VCaP (cell line): ENCODE measurements around the gene MAP3K20.
A peak's percentile ranks its signal among the peaks of the same experiment; 100 is the strongest.

Experiments used
- H3K27ac ChIP-seq: fragments of 450-650 bp; 2 replicates; pipeline ENCODE4 v1.5.1; 2017
- TF ChIP-seq, protein P1 (sequence below): fragments of 450-650 bp; conservative IDR thresholded peaks from 2 replicates; pipeline ENCODE4 v1.5.1; 2017; ENCODE audit warnings: mild to moderate bottlenecking, moderate library complexity

MAP3K20 gene

DNA sequence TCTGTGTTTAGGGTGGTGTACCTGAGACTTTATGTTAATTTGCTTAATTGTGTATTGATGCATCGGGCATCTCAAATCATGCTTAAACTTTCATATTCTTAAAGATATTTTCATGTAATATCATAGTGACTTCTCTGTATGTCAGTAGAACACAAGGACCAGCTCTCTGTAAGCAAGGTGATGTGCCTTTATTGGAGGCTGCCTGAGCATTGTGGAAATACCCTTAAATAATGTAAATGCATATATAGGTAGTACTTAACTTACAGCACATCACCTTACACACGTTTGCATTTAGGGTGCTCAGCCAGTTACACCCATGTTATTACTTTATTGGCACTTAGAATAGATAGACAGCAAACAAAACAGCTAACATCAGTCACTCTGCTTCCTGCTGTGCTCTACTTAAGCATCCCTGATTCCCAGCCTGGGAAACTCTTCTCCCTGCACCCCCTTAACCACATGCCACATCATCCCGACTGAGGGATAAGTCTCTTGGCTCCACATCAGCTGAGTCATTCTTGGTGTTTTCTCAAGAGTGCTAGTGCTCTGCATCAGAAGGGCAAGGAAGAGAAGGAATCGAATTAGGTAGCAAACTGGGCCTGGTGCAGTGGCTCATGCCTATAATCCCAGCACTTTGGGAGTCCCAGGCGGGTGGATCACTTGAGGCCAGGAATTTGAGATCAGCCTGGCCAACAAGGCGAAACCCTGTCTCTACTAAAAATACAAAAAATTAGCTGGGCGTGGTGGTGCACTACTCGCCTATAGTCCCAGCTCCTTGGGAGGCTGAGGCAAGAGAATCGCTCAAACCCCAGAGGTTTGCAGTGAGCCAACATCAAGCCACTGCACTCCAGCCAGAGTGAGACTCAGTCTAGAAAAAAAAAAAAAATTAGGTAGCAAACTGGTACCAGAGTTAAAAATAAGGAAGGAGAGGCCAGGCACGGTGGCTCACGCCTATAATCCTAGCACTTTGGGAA is 108.7 kb downstream of the MAP3K20 start:
- TF ChIP-seq, protein P1, sequence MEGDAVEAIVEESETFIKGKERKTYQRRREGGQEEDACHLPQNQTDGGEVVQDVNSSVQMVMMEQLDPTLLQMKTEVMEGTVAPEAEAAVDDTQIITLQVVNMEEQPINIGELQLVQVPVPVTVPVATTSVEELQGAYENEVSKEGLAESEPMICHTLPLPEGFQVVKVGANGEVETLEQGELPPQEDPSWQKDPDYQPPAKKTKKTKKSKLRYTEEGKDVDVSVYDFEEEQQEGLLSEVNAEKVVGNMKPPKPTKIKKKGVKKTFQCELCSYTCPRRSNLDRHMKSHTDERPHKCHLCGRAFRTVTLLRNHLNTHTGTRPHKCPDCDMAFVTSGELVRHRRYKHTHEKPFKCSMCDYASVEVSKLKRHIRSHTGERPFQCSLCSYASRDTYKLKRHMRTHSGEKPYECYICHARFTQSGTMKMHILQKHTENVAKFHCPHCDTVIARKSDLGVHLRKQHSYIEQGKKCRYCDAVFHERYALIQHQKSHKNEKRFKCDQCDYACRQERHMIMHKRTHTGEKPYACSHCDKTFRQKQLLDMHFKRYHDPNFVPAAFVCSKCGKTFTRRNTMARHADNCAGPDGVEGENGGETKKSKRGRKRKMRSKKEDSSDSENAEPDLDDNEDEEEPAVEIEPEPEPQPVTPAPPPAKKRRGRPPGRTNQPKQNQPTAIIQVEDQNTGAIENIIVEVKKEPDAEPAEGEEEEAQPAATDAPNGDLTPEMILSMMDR, result no peak
- H3K27ac ChIP-seq, result no peak overlapping the region

DNA sequence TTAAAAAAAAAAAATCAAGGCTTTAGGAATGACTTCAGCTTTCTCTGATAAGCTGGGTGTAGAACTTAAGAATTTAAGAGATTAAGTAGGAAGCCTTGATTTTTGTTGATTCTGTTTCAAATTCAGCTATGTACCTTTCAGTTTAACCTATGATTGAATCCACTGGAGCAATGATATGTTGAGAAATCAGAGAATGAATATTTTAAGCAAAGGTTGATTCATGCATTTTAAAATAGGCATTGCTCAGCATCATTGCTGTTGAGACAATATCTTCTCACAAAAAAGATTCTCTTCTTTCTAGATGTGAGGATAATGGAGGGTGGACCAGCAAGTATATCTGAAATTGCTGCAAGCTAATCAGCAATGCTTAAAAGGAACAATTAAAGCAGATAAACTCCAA is 109.8 kb downstream of the MAP3K20 start:
- H3K27ac ChIP-seq, result no peak overlapping the region

DNA sequence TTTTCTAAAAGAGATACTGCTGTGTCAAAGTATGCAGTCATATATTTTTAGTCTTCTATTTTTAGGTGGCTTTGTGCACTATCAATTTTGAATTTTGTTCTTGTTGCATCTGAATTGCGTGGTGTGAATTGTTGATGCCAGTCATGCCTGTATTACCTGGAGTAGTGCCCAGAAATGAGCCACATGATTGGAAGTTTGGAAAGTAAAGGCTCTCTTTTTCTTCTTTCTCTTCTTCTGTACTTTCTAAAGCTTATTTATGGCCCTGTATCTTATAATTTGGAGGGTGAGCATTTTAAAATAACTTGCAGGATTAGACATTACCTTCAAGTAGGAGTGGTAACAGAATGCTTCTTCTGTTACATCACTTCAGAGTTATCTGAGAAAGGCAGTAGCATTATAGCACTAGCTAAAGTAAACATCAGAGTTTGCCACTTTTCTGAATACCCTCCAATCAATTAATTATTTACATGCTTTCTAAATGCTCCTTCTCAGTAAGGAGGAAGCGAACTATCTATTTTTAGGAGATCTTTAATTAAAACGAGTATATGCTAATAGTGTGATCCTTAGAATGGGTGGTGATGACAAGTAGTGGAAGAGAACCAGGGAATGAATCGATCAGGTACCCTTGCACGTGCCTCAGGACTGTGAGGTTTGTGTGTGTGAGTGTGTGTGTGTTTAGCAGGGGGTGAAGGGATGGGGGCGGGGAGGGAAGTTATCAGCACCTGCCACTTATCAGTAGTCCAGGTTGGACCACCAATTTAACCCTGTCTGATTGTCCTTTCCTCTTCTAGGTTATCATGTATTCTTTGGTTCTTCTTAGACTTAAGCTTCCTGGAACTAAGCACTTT is 112.5 kb downstream of the MAP3K20 start:
- no peak overlapping the region for H3K27ac ChIP-seq
- TF ChIP-seq, protein P1, result no peak

More for the DNA sequence above, 109.8 kb downstream of the MAP3K20 start:
- TF ChIP-seq, protein P1, result no peak

DNA sequence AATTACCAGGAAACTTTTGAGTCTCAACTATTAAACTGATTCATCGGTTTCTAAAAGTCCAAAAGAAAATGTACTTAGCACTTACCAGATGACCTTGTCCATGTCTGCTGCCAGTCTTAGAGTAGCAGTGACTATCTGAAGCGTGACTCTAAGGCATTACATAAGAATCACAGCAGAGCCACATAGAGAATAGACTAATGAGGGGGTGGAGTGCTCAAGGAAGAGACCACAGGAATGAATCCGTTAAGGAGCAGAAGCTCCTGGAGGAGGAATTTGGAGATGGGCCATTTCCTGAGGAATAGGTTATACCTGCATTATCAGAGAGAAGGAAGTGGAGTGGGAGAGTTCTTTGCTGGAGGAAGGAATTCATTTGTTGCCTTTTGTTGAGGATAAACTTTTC is 116.0 kb downstream of the MAP3K20 start:
- TF ChIP-seq, protein P1, result no peak
- peak overlapping the region; percentile 42 for H3K27ac ChIP-seq

DNA sequence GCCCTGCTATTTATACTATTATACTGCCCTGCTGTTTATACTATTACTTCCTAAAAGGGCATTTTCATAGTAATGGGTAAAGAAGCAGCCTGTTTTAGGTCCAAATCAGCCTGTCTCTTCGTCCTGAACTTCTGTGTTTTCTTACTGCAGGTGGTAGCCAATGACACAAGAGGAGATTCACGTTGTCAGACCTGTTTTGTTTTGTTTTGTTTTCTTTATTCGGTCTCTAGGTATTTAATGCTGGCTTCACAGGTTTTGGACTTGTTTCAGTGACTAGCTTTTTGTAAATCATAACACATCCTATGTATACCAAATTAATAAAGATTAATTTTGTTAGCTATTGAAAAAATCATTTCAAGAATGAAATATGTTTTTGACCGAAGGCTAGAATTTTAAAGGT is 116.4 kb downstream of the MAP3K20 start:
- TF ChIP-seq, protein P1, result no peak
- peak overlapping the region; percentile 42 for H3K27ac ChIP-seq

DNA sequence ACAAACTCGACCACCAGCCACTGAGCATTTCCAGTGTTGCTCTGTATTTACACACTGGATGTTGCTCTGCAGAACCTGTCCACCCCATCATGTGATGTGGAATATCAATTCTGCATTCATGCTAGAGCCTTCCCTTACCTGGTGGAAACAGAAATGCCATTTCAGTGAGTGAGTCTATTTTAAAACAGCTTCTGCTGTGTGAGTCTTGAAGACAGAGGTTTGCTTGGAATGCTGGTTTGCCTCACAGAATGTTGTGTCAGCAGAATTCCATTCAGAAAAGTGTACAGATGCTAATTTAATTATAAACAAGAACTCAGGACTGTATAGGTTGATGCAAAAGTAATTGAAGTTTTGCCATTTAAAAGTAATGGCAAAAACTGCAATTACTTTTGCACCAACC is 118.3 kb downstream of the MAP3K20 start:
- no peak overlapping the region for H3K27ac ChIP-seq
- TF ChIP-seq, protein P1, result no peak

DNA sequence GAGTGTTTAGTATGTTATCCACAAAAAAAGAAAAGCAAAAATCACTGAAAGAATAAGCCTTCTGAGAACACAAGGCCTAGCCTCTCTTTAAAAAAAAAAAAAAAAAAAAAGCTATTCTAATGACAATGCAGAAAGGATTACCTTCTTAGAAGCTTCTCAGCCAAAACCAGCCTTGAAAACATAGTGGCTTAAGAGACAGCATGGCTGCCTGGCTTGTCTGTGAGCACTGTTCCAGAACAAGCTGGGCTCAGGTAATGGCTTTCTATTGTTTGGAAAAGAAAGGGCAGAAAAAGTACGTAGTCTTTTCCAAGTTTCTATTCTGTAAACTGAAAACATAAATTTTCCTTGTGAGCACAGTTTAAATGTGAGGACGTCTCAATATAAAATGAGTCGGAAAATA is 119.5 kb downstream of the MAP3K20 start:
- no peak overlapping the region for H3K27ac ChIP-seq
- TF ChIP-seq, protein P1, result no peak
